Heart left ventricle (tissue), 13 donors: ENCODE data around the gene ZNF550.

ENCODE experiments used
- POLR2A ChIP-seq, 2 donors: fragments of 450-650 bp; IDR thresholded peaks; one replicate each; pipeline ENCODE4 v1.6.1; 2017; ENCODE audit warnings: antibody characterized with exemption in 2 of 2, mild to moderate bottlenecking in 2 of 2, moderate library complexity in 2 of 2
- TF ChIP-seq, protein P1 (sequence below), 12 donors: fragments of 200-600 bp; sonication (generic) in 4 of 12; IDR thresholded peaks; one replicate each; pipeline versions ENCODE4 v1.5.0 to v1.8.0; 2018 to 2022; ENCODE audit warnings: antibody characterized with exemption in 12 of 12, mild to moderate bottlenecking in 5 of 12
- donor health status: ischemic (EF 13 %, LVEDD 7.1; RV severe dilation, severe dysfunction).
- donor health status: DM: no; HTN: yes; CAD: no.
- donor health status: DM: no; HTN: no; CAD: no.
- donor health status: ischemic (EF 25% LVEDD 6.9; RV normal size, moderate dysfunction).
- donor health status: ischemic (EF 25% LVEDD 5.7; RV mildly dilated, moderate dysfunction).
- donor health status: ischemic (EF 35%, LVEDD 5.7; RV mildly dilated, moderate dysfunction).
- donor health status: nonischemic (EF 11% LVEDD 7.7; RV severe dilation, severe dysfunction).
- donor health status: DM: yes; HTN: yes; CAD: no.
- donor health status: PGD.
- donor health status: ischemic (EF 29% LVEDD 5.4; RV normal size, mild dysfunction).
- donor health status: nonischemic (EF 23%, LVEDD 6.1; RV moderate dilation, normal function).

- TF ChIP-seq, protein P1, sequence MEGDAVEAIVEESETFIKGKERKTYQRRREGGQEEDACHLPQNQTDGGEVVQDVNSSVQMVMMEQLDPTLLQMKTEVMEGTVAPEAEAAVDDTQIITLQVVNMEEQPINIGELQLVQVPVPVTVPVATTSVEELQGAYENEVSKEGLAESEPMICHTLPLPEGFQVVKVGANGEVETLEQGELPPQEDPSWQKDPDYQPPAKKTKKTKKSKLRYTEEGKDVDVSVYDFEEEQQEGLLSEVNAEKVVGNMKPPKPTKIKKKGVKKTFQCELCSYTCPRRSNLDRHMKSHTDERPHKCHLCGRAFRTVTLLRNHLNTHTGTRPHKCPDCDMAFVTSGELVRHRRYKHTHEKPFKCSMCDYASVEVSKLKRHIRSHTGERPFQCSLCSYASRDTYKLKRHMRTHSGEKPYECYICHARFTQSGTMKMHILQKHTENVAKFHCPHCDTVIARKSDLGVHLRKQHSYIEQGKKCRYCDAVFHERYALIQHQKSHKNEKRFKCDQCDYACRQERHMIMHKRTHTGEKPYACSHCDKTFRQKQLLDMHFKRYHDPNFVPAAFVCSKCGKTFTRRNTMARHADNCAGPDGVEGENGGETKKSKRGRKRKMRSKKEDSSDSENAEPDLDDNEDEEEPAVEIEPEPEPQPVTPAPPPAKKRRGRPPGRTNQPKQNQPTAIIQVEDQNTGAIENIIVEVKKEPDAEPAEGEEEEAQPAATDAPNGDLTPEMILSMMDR (IDR thresholded peaks at IDR 0.05): no peak
- no peak for TF ChIP-seq POLR2A (IDR thresholded peaks at IDR 0.05)
Observed at GRCh38 chr19:57566396-57567265, 7.0 kb upstream of the ZNF550 start.
